PC-9 (cell line): ENCODE measurements around the gene PRKCH.
"Not testable (repeated sequence)": the region's sequence is repeated elsewhere in the genome, so short reads cannot be mapped to it uniquely, and the experiment has no call there.

ENCODE experiments used
- EZH2 ChIP-seq: fragments of 200-600 bp; sonication (generic); IDR thresholded peaks from 2 replicates; pipeline ENCODE4 v1.8.0; 2017; ENCODE audit warnings: antibody characterized with exemption, low read depth
- TF ChIP-seq, protein P1 (sequence below): fragments of 200-600 bp; sonication (generic); conservative IDR thresholded peaks from 2 replicates; pipeline ENCODE4 v1.6.1; 2017; ENCODE audit warnings: mixed run types, antibody characterized with exemption, mild to moderate bottlenecking, moderate library complexity

GRCh38 chr14:61308701-61309100, 12.7 kb upstream of the PRKCH start:
- TF ChIP-seq, protein P1, sequence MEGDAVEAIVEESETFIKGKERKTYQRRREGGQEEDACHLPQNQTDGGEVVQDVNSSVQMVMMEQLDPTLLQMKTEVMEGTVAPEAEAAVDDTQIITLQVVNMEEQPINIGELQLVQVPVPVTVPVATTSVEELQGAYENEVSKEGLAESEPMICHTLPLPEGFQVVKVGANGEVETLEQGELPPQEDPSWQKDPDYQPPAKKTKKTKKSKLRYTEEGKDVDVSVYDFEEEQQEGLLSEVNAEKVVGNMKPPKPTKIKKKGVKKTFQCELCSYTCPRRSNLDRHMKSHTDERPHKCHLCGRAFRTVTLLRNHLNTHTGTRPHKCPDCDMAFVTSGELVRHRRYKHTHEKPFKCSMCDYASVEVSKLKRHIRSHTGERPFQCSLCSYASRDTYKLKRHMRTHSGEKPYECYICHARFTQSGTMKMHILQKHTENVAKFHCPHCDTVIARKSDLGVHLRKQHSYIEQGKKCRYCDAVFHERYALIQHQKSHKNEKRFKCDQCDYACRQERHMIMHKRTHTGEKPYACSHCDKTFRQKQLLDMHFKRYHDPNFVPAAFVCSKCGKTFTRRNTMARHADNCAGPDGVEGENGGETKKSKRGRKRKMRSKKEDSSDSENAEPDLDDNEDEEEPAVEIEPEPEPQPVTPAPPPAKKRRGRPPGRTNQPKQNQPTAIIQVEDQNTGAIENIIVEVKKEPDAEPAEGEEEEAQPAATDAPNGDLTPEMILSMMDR = not testable (repeated sequence)
- not testable (repeated sequence) for TF ChIP-seq EZH2
